ENCODE data around the gene PSME3IP1. TPM values are rescaled to one million over a fixed set of nuclear protein-coding genes. Genes with fewer than 3 reads are reported as not detected.

Gene PSME3IP1
- total and polyA plus RNA-seq, 2 of the 4 experiments (the other 2 are of a cell fraction): 50.2 to 75.2 TPM

DNA sequence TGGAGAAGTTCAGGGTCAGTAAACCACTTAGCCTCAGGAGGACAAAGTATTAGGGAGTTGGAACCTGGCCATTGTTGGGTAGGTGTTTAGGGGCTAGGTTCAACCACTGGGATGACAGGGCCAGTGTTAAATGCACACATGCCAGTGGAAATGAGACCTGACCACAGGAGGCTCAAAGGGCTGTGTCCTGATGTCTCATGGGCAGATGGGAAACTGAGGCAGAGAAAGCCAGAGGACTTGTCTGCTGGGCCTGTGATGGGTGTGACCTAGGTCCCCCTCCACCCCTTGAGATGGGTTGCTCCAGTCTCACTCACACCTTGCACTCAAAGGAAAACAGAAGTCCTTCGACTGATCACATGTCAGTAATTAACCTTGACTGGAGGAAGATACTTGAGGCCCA lies 77.4 kb downstream of the PSME3IP1 start:
- no peak overlapping the region; the same call in 1 of the 2 replicates for H3K14ac ChIP-seq (replicated peaks; ENCODE audit: low read depth, low read length)
- no TSS peak for BruUV-seq (replicated peaks)

More for the DNA sequence above, 77.4 kb downstream of the PSME3IP1 start:
- H2AFZ ChIP-seq (replicated peaks; ENCODE audit: low read length, poor library complexity): no peak overlapping the region
- no peaks in the 10 kb centered on the region for H3K9me3 ChIP-seq (ENCODE audit: control insufficient read depth, insufficient read depth, low read length)
- H3K4me3 ChIP-seq (ENCODE audit: insufficient read depth, low read depth, low read length): no peak overlapping the region
- H3K9ac ChIP-seq (ENCODE audit: low read depth, low read length): no peak overlapping the region
- DNase-seq: no peak
- H3K4me2 ChIP-seq (ENCODE audit: low read depth, low read length): no peak overlapping the region
- H2AK5ac ChIP-seq (ENCODE audit: low read depth, low read length): peak overlapping the region; percentile 29; the same call in 1 of the 2 replicates
- dilution Hi-C loops (cut with HindIII; ENCODE audit: low sequenced_read_pairs, unreplicated experiment) (no loop called here), intact Hi-C loops (cut with micrococcal nuclease) (no loop called here), in situ Hi-C loops (cut with MboI; ENCODE audit: low sequenced_read_pairs) (no loop called here)
- H3K79me1 ChIP-seq (ENCODE audit: low read depth in 1 of 2, low read length in 2 of 2): peaks cover 4 to 36% of the 10 kb centered on the region in 2 experiments; a peak in 2 of 4 replicates
- TF ChIP-seq NFE2L2 (IDR thresholded peaks at IDR 0.05; ENCODE audit: low read depth, low read length): no peak
- TF ChIP-seq, protein P1, sequence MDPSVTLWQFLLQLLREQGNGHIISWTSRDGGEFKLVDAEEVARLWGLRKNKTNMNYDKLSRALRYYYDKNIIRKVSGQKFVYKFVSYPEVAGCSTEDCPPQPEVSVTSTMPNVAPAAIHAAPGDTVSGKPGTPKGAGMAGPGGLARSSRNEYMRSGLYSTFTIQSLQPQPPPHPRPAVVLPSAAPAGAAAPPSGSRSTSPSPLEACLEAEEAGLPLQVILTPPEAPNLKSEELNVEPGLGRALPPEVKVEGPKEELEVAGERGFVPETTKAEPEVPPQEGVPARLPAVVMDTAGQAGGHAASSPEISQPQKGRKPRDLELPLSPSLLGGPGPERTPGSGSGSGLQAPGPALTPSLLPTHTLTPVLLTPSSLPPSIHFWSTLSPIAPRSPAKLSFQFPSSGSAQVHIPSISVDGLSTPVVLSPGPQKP (IDR thresholded peaks at IDR 0.05; ENCODE audit: borderline replicate concordance, low read depth, low read length): no peak
- no peak for TF ChIP-seq FOS (IDR thresholded peaks at IDR 0.05; ENCODE audit: low read depth, low read length)
- TF ChIP-seq MAZ (IDR thresholded peaks at IDR 0.05; ENCODE audit: borderline replicate concordance, low read depth, low read length): no peak
- TF ChIP-seq BHLHE40 (IDR thresholded peaks at IDR 0.05; ENCODE audit: low read depth, low read length): no peak
- TF ChIP-seq CEBPB (IDR thresholded peaks at IDR 0.05; ENCODE audit: low read depth, low read length): no peak
- TF ChIP-seq SMC3 (IDR thresholded peaks at IDR 0.05; ENCODE audit: low read depth, low read length): no peak
- no peak for TF ChIP-seq RCOR1 (IDR thresholded peaks at IDR 0.05; ENCODE audit: insufficient replicate concordance, low read length)
- no peak for TF ChIP-seq CHD1 (IDR thresholded peaks at IDR 0.05; ENCODE audit: low read depth, low read length)
- TF ChIP-seq RFX5 (IDR thresholded peaks at IDR 0.05; ENCODE audit: low read depth, low read length): no peak
- TF ChIP-seq, protein P2, sequence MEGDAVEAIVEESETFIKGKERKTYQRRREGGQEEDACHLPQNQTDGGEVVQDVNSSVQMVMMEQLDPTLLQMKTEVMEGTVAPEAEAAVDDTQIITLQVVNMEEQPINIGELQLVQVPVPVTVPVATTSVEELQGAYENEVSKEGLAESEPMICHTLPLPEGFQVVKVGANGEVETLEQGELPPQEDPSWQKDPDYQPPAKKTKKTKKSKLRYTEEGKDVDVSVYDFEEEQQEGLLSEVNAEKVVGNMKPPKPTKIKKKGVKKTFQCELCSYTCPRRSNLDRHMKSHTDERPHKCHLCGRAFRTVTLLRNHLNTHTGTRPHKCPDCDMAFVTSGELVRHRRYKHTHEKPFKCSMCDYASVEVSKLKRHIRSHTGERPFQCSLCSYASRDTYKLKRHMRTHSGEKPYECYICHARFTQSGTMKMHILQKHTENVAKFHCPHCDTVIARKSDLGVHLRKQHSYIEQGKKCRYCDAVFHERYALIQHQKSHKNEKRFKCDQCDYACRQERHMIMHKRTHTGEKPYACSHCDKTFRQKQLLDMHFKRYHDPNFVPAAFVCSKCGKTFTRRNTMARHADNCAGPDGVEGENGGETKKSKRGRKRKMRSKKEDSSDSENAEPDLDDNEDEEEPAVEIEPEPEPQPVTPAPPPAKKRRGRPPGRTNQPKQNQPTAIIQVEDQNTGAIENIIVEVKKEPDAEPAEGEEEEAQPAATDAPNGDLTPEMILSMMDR (conservative IDR thresholded peaks at IDR 0.05; ENCODE audit: low read depth, low read length): no peak
- no peak overlapping the region for H3K27ac ChIP-seq (ENCODE audit: insufficient read depth, low read length)
- H3K18ac ChIP-seq (ENCODE audit: low read depth, low read length): no peak overlapping the region
- no peak overlapping the region for H2BK15ac ChIP-seq (ENCODE audit: low read depth, low read length)
- no peaks in the 10 kb centered on the region for H3K36me3 ChIP-seq (ENCODE audit: control insufficient read depth, insufficient read depth, low read length)
- POLR2A ChIA-PET (ENCODE audit: unreplicated experiment): no interaction called here
- H3K9me1 ChIP-seq (ENCODE audit: insufficient read depth, low read length): peaks cover 19% of the 10 kb centered on the region
- no peak overlapping the region for H2AK9ac ChIP-seq (replicated peaks; ENCODE audit: low read depth, low read length, poor library complexity)
- H4K20me1 ChIP-seq (ENCODE audit: insufficient read depth, low read length): peaks cover 14% of the 10 kb centered on the region
- no peak overlapping the region for H4K91ac ChIP-seq (ENCODE audit: insufficient read depth, low read depth, low read length)
- no peak overlapping the region for H2BK20ac ChIP-seq (ENCODE audit: low read depth, low read length)
- no peak overlapping the region for H2BK5ac ChIP-seq (ENCODE audit: low read depth, low read length, poor library complexity, severe bottlenecking)
- H4K5ac ChIP-seq (ENCODE audit: low read depth, low read length): no peak overlapping the region
- H3K56ac ChIP-seq (ENCODE audit: extremely low read depth, insufficient read depth, low read length): no peak overlapping the region
- H2BK120ac ChIP-seq (ENCODE audit: low read depth, low read length): no peak overlapping the region
- ATAC-seq (ENCODE audit: low read depth): no peak
- H3K23ac ChIP-seq (ENCODE audit: low read depth, low read length): no peak overlapping the region
- H4K8ac ChIP-seq (ENCODE audit: low read depth in 2 of 2, low read length in 2 of 2): no peak overlapping the region
- H3K27me3 ChIP-seq (ENCODE audit: control insufficient read depth, insufficient read depth, low read length): no peaks in the 10 kb centered on the region
- H3K4ac ChIP-seq (ENCODE audit: low read depth, low read length): no peak overlapping the region
- WGBS, 2 experiments (ENCODE audit: extremely low coverage in 2 of 2, insufficient read length in 1 of 2): no CpG with 5 or more reads among the region's 1 CpG
- CTCF ChIA-PET: no interaction called here
- H3K4me1 ChIP-seq (ENCODE audit: control insufficient read depth, insufficient read depth, low read length): peaks cover 6% of the 10 kb centered on the region; the same call in 1 of the 2 replicates
